GM18907 (cell line): Measurements from ENCODE around the gene GLB1L3.
"Not testable (repeated sequence)": the region's sequence is repeated elsewhere in the genome, so short reads cannot be mapped to it uniquely, and the experiment has no call there.

ENCODE experiments used
- ATAC-seq: cut with Tn5 transposase; IDR thresholded peaks from one replicate; pipeline ENCODE4 v1.9.1; 2021; ENCODE audit warnings: mild to moderate bottlenecking, moderate library complexity; ENCODE audit not compliant: unreplicated experiment

The GLB1L3 gene

DNA sequence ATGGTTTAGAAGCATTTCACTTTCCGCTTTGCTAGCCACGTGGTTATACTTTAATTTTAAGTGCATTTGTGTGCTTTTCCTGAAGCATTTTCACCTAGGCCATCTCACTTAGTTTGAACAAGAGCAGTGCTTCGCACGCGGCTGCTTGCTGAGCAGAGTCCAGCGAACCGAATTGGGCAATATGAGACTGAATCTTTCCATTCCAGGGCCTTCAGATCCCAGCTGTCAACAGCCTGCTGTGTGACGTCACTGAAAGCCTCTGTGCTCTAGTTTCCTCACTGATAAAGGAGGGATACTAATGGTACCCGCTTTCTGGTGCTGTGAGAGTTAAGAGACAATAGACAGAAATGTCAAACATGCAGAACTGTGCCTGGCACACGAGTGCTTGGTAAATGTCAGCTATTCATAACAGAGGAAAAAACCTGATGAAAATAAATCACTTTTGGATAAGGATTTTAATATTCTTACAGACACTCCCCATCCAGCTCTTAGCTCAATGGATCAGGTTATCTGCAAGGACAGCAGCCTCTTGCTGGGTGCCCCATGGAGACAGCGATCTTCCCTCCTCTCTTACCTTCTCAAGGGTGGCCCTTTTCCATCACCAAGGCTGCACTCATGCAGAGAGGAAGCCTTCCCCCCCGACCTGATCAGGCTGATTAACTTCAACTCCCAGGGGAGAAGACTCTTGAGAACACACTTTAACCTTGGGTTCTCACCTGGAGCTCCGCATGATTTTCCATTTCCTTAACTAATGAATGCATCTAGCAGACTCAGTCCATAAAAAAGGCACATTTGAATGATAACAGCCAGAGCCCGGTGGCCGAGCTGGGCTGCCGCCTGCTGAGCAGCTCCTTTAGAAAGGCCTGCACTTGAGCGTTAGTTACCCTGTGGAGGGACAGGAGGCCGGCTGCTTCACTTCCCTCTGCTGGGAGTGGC, 3.5 kb upstream of the GLB1L3 start:
- ATAC-seq: no peak

DNA sequence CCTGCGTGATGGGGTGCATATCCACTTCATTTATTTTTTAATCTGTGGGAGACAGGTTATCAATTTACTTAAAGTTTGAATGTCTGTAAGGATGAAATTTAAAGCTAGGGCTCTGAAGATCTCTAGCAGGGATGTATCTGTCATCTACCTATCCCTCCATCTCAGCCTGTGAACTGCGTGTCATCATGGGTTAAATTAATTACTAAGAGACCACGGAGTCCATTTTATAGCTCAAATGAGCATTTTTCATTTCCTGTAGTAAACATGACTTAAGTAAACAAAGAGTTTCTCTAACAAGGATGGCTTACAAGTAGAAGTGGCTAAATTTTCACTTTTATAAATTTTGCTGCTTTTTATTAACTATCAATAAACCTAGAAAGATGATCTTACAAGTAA, 2.9 kb upstream of the GLB1L3 start:
- no peak for ATAC-seq

DNA sequence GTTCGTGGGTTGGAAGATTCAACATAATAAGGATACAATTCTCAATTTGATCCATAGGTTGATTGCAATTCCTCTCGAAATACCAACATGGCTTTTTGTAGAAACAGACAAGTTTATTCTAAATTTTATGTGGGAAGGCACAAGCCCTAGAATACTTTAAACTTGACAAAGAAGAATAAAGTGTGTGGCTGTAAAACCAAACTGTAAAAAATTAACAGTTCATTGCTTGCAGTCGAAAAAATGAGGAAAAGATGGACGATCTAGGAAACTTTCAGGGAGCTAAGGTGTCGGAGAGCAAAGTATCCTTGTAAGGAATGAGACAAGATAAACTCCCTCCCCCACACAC, 1.0 kb upstream of the GLB1L3 start:
- no peak for ATAC-seq

DNA sequence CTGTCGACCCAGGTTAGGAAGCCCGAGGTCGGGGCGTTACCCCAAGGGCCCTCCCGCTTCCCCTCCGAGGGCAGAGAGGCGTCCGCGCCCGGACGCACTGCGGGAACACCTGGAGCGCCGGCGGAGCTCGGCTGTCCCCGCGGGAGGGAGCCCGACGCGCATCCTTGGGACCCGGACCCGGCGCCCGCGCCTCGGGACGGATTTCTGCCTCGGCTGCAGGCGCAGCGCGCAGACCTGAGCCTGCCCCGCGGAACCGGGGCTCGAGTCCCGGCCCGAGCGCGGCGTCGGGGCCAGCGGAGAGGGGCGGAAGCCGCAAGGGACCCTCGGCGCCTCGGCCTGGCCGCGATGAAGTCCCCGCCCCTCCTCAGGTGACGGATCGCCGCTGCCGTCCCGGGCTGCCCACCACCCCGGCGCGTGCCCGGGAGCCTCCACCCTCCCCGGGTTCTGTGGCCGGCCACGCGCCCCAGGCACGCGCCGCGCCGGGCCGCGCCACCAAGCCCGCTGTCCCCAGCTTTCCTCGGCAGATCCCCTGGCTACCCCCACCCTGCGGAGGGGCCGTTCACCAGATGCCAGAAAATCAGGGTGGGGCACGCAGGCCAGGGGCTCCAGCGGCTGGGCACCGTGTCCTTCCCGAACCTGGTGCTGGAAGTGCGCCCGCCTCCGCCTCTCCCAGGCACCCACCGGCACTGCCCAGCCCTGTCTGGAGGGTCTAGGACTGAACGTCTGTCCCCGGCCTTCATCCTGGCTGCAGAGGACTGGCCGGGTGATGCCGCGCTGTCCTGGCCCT, 410 bp downstream of the GLB1L3 start:
- peak; percentile 25 for ATAC-seq

DNA sequence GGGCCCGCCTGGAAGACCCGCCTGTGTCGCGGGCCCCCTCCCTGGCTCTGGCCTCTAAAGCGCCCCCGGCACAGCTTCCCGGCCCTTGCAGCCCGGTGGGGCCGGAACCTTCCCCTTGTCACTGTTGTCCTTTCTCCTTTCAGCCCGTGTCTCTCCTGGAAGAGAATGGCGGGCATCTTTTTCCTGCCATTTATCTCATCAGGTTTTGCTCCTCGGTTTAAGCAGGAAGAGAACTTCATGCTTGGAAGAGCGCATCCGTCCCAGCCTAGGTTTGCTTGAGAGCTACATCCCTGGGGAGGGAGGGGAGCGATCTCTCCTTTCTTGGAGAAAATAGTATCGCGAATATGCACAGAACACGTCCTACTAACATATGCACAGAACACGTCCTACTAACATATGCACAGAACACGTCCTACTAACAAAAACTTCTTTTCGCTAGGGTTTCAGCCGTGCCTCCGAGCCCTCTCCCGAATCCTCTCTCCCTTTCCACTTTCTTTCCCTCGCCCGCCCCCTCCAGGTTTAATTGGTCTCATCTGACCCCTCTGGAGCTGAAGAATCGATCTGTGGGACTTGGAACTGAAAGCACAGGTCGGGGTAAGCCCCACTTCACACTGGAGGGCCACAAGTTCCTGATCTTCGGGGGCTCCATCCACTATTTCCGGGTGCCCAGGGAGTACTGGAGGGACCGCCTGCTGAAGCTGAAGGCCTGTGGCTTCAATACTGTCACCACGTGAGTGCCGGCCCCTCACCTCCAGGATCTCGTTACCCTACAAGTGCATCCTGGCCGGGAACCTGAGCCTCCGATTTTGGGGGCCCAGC, 1.2 kb downstream of the GLB1L3 start:
- no peak for ATAC-seq

DNA sequence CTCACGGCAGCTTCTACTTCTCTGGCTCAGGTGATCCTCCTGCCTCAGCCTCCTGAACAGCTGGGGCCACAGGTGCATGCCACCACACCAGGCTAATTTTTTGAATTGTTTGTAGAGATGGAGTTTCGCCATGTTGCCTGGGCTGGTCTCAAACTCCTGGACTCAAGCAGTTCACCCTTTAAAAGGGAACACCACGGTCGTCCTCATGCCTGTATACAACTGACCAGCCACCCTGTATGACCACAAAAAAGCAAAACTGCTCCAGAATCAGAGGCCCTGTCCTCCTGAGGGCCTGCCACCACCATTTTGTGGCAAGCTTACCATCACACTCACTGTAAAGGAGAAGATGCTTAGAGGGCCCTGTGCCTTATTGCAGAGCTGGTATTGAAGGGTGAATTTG, 2.2 kb downstream of the GLB1L3 start:
- ATAC-seq: no peak

DNA sequence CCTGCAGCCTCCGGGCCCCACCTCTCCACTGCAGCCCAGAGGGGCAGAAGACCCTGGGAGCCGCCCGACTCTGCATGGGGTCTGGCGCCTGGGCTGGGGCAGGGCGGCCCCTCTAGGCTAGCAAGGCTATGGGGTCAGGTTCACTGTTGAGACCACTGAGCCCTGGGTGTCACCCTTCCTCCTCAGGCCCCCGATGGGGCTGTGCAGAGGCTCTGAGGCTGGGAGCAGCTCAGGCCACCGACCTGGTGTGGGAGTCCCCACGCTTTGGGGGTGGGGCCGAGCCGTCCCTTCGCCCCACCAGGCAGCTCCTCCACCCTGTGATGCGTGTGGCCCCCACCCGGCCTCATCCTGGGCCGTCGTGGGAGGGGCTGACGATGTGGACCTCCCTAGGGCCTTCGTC, 5.5 kb downstream of the GLB1L3 start:
- not testable (repeated sequence) for ATAC-seq

DNA sequence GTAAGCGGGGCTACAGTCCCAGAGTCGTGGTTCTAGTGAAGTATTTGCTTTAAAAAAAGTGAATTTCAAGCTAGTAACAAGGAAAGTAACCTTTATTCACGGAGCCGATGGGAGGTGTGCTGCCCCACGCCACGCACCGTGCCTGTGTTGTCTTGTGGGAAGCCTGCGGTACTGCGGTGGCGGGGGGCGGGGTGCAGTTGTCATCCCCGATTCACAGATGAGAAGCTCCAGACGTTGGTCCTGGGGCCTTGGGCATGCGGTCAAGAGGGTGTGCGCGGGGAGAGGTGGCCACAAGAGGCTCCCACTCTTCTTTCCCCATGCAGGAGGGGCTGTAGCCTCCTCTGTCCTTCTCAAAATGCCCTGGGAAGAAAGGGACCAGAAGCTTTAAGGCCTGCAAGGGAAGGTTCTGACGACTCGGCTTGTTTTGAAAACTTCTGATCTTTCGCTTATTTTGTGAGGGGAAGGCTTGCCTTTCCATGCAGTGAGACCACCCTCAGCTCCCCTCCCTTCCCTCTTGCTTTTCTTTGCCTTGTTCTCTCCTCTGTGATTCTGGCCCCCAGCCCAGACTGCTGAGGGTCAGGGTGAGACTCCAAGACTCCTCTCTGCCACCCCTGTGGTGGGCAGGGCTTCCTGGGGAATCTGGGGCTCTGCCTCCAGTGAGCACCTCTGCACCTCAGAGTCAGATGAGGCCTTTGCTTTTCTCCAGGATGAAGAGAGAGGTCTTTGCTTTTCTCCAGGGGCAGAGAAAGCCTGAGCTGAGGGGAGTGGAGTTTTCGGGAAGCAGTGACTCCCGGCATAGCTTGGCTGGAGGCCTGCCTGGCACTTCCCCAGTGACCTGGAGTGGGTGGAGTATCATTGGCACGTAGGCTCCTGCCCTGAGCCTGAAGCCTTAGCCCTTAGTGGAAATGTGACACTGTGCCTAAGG, 6.2 kb downstream of the GLB1L3 start:
- ATAC-seq: no peak

DNA sequence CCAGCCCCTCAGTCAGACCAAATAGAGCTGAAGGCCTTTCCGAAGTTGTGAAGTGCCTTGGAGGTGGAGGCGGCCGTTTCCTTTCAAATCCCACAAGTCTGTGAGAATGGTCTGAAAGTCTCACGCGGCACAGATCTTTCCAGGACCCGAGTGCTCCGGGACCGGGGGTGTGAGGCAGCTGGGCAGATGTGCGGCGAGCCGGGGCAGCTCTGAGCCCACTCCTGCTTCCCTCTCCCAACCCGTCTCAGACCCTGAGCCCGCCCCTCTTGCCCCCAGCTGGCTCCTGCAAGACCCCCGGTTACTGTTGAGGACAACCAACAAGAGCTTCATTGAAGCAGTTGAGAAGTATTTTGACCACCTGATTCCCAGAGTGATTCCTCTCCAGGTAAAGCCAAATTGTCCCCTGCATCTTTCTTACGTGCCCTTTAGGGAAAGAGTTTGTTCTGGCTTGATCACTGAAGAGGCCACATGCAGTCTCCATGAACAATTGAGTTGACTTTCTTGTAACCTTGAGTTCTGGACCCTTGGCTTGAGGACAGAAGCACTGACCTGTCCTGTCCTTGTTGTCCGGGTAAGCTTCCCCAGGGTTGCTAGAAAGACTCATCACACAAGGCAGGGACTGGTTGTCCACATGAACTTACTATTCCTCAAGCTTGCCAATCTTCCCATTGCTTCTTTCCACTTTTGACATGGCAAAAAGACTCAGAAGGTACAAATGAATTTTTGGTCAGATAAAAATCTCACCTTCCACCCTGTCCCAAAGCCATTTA, 7.5 kb downstream of the GLB1L3 start:
- ATAC-seq: no peak

DNA sequence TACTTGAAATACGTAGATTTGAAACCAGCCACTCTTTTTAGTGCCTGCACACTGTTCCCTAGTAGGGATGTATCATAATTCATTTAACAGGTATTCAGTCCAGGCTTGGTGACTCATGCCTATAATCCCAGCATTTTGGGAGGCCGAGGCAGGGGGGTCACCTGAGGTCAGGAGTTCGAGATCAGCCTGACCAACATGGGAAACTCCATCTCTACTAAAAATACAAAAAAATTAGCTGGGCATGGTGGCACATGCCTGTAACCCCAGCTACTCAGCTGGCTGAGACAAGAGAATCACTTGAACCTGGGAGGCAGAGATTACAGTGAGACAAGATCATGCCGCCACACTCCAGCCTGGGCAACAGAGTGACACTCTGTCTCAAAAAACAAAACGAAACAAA, 8.2 kb downstream of the GLB1L3 start:
- not testable (repeated sequence) for ATAC-seq

DNA sequence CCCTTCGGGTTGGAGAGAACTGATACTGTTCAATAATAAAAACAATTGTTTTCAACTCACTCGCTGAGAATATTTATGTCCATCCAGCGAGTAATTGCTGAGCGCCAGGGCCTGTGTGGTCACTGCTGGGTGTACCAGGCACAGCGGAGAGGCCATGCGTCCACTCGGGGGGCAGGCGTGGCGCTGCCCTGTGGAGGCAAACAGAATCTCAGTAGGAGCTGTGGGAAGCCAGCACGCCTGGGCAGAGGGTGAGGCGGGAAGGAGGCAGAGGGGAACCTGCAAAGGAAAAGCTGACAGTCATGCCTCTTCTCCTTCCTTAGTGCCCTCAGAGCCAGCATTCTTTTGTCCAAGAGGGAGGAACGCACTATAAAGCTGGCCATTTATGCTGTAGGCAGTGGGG, 11.4 kb downstream of the GLB1L3 start:
- ATAC-seq: no peak

DNA sequence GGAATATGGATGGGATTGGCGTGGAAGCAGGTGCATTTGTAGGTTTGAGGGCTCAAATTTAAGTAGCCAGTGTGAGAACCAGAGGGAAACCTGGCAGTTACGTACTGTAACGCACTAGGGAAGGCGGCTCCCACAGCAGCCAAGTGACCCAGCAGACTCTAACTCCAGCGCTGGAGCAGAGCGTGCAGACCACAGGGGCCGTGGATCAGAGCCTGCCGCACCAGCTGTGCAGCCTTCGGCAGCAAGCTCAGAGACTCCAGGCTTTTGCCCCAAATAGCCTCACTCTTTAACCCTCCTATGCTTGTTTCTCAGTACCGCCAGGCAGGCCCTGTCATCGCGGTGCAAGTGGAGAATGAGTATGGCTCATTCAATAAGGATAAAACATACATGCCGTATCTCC, 12.3 kb downstream of the GLB1L3 start:
- ATAC-seq: no peak

DNA sequence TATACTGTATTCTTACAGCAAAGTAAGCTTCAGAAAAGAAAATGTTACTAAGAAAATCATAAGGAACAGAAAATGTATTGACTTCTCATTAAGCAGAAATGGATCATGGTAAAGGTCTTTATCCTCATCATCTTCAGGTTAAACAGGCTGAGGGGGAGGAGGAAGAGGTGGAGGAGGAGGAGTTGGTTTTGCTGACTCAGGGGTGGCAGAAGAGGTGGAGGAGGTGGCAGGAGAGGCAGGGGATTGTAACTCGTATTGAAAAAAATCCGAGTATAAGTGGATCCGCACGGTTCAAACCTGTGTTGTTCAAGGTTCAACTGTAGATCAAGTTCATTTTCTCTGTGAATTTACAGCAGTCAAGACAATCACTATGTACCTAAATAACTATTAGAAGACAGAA, 13.0 kb downstream of the GLB1L3 start:
- no peak for ATAC-seq

DNA sequence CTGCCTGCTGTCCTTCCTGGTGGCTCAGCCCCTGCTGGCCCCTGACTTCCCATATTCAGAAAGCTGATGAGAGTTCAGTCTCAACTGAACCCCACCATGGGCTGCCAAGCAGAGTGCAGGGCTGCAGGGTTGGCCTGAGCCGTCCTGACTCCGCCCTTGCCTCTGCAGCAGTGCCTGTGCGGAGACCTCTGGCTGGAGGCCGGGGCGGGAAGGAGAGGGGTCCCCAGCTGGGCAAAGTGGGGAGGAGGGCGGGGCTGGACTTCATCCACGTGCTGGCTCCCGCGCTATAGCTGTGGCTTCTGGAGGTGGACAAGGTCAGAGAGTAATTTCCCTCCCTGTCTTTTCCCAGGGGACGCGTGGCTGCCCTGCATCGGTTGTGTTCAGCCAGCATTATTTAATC, 13.6 kb downstream of the GLB1L3 start:
- ATAC-seq: no peak

DNA sequence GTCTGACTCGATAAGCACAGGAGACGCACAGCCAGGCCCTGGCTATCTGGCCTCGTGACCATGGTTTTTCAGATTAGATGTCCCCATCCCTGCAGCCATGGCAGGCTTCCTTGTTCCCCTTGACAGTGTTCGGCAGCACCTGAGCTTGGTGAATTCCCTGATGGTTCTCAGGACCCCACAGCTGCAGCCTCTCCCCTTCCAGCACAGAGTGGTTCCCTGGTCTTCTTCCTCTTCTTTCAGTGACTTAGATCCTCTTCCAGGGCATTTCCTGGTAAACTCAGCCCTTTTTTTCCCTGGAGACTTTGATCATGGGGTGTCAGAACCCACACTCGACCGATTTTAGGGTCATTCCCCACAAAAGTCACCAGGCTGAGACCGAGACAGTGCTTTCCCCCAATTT, 14.5 kb downstream of the GLB1L3 start:
- ATAC-seq: no peak

DNA sequence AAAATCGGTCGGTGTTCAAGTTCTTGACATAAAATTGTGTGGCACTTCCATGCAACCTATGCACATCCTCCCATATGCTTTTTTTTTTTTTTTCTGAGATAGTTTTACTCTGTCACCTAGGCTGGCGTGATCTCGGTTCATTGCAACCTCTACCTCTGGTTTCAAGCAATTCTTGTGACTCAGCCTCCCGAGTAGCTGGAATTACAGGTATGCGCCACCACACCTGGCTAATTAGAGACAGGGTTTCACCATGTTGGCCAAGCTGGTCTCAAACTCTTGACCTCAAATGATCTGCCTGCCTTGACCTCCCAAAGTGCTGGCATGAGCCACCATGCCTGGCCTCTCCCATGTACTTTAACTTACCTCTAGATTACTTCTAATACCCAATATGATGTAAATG, 15.0 kb downstream of the GLB1L3 start:
- ATAC-seq: no peak

DNA sequence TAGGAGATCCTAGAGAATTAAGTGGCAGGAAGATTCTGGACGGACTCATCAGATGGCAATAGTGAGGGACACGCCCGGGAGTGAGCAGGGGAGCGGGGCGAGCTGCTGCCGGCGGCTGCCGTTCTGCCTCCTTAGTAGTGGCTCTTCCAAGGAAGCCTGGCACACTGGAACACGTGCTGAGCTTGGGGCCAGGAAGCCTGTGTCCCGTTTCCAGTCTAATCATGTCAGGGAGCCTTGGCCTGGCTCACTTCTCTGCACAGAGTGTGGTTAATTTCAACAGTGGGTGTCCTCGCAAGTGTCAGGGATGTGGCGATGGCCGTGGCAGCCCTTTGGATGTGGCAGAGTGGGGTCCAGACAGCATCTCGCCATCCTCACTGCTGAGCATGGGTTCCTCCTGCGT, 16.5 kb downstream of the GLB1L3 start:
- no peak for ATAC-seq

DNA sequence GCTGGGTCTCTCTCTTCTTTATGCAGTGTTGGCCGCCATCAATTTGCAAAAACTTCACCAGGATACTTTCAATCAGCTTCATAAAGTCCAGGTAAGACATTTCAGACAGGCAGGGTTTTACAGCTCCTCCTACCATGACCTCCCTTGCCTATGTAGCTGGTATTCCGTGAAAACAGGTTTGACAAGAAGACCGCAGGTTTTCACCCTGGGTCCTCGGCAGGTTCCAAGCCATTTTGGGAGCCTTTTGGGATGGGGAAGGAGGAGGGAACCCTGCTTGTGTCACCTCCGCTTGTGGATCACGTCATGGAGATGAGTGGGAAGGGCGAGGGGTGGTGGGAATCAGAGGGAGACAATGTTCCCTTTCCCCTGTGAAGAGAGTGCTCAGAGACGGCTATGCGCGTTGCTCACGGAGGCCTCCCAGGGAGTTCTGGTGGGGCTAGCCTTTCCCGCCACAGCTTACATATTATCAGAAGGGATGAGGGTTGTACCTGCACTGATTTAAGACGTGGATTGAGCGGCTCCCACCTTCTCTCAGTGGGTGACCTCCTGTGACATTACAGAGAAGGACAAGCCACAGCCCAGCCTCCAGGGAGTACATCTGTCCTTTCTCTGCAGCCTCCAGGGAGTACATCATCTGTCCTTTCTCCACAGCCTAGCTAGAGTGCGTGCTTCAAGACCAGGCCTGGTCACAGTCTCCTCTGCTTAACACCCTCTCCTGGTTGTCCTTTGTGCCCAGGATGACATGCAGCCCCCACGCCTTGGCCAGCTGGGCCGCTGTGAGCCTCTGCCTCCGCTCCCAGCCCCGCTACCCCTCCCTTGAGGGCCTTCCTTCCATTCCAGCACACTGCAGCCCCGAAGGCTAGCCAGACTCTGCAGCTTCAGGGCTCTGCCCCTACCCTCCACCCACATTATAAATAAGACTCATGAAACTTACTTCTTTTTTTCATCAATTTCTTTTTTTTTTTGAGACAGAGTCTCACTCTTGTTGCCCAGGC, 17.2 kb downstream of the GLB1L3 start:
- no peak for ATAC-seq
